ENCODE measurements around the gene SLC24A3. TPM values are rescaled to one million over a fixed set of nuclear protein-coding genes. Genes with fewer than 3 reads are reported as not detected.

SLC24A3 gene
- total RNA-seq, 4 donors from 2014 or later = 4.2 to 6.4 (median 5.6) TPM

- no peak overlapping the region for H3K27ac ChIP-seq
- H3K36me3 ChIP-seq = no peaks in the 10 kb centered on the region
- H3K4me3 ChIP-seq = no peak overlapping the region
- TF ChIP-seq POLR2A (IDR thresholded peaks at IDR 0.05) (no peak), POLR2AphosphoS5 (IDR thresholded peaks at IDR 0.05) (no peak), EP300 (IDR thresholded peaks at IDR 0.05) (no peak)
- TF ChIP-seq, protein P1, sequence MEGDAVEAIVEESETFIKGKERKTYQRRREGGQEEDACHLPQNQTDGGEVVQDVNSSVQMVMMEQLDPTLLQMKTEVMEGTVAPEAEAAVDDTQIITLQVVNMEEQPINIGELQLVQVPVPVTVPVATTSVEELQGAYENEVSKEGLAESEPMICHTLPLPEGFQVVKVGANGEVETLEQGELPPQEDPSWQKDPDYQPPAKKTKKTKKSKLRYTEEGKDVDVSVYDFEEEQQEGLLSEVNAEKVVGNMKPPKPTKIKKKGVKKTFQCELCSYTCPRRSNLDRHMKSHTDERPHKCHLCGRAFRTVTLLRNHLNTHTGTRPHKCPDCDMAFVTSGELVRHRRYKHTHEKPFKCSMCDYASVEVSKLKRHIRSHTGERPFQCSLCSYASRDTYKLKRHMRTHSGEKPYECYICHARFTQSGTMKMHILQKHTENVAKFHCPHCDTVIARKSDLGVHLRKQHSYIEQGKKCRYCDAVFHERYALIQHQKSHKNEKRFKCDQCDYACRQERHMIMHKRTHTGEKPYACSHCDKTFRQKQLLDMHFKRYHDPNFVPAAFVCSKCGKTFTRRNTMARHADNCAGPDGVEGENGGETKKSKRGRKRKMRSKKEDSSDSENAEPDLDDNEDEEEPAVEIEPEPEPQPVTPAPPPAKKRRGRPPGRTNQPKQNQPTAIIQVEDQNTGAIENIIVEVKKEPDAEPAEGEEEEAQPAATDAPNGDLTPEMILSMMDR (IDR thresholded peaks at IDR 0.05) = no peak
- H3K9me3 ChIP-seq = no peaks in the 10 kb centered on the region
- no peak for DNase-seq (ENCODE audit: low spot score in 2 of 2)
- no peaks in the 10 kb centered on the region for H3K27me3 ChIP-seq
- WGBS = 88% methylated on average over 5 of the region's 5 CpGs
- no peaks in the 10 kb centered on the region for H3K4me1 ChIP-seq
Measured at GRCh38 chr20:19349879-19350278, 137.4 kb downstream of the SLC24A3 start.

DNA sequence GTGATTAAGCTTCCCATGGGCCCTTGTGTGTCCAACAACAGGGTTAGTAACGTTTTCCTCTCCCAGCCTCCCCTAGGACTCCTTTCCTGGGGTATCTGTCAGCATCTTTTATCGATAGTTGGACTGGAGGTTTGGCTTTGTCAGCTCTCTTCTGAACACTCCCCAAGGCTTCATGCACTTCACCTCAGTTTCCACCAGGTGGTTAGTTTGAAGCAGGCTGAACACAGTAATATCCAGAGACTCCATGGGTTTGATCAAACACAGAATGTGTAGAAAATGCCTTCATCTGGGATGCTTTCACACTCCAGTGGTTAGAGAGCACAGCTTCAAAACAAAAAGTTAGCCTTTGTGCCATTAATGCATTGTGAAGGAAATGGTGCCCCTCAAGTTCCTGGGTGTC is 139.1 kb downstream of the SLC24A3 start:
- Histone ChIP-seq H3K4me1 (no peaks in the 10 kb centered on the region), H3K27ac (no peak overlapping the region), H3K27me3 (no peaks in the 10 kb centered on the region), H3K9me3 (no peaks in the 10 kb centered on the region), H3K4me3 (no peak overlapping the region), H3K36me3 (no peaks in the 10 kb centered on the region)
- WGBS = 38% methylated on average over 2 of the region's 2 CpGs
- DNase-seq (ENCODE audit: low spot score in 2 of 2) = no peak
- TF ChIP-seq EP300 (IDR thresholded peaks at IDR 0.05) (no peak), POLR2AphosphoS5 (IDR thresholded peaks at IDR 0.05) (no peak), POLR2A (IDR thresholded peaks at IDR 0.05) (no peak)
- TF ChIP-seq, protein P1 (IDR thresholded peaks at IDR 0.05) = no peak

DNA sequence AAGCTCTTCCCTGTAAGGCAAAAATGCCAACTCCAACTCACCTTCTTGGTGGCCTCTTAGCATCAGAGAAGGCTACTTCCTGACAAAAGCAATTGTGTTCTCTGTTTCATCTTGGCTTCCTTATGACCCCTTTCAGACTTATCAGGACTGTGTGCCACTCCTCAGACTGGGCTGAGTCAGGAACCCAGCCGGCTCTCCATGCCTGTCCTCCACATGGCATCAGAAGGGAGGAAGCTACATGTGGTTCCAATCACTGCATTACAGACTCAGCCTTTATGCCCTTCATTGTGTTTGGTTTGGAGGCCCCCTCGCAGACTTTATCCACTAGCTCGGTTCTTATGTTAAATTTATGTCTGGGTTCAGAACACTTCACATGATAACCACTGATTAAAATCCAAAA is 142.5 kb downstream of the SLC24A3 start:
- no peak for DNase-seq (ENCODE audit: low spot score in 2 of 2)
- Histone ChIP-seq H3K4me3 (no peak overlapping the region), H3K4me1 (no peaks in the 10 kb centered on the region), H3K27me3 (no peaks in the 10 kb centered on the region), H3K9me3 (no peaks in the 10 kb centered on the region), H3K27ac (no peak overlapping the region), H3K36me3 (no peaks in the 10 kb centered on the region)
- TF ChIP-seq POLR2AphosphoS5 (IDR thresholded peaks at IDR 0.05) = no peak
- TF ChIP-seq, protein P1 (IDR thresholded peaks at IDR 0.05) = no peak
- no peak for TF ChIP-seq POLR2A (IDR thresholded peaks at IDR 0.05)
- TF ChIP-seq EP300 (IDR thresholded peaks at IDR 0.05) = no peak
- 60% methylated on average over 3 of the region's 3 CpGs for WGBS

DNA sequence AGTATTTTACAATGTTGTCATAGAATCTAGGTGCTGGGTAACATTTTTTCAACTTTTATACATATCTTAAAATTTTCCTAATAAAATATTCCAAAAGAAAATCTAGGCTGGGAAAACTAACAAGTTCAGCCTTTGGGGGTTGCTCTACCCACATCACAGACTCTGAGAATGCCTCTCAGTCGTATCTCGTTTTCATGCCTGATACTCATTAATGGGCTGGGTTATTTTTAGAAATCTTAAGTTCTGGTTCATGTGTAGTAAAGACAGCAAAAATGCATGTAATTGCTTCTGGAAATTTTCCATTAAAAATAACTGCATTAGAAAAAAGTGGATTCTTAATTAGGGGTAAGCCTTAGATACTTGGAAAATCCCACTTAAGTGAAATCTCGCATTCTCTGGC is 149.3 kb downstream of the SLC24A3 start:
- Histone ChIP-seq H3K27me3 (no peaks in the 10 kb centered on the region), H3K27ac (no peak overlapping the region), H3K36me3 (no peaks in the 10 kb centered on the region), H3K4me1 (no peaks in the 10 kb centered on the region), H3K9me3 (no peaks in the 10 kb centered on the region), H3K4me3 (no peak overlapping the region)
- TF ChIP-seq EP300 (IDR thresholded peaks at IDR 0.05) (no peak), POLR2AphosphoS5 (IDR thresholded peaks at IDR 0.05) (no peak), POLR2A (IDR thresholded peaks at IDR 0.05) (no peak)
- TF ChIP-seq, protein P1 (IDR thresholded peaks at IDR 0.05) = no peak
- DNase-seq (ENCODE audit: low spot score in 2 of 2) = no peak
- WGBS = 46% methylated on average over 3 of the region's 3 CpGs

GRCh38 chr20:19363476-19363875 is 151.0 kb downstream of the SLC24A3 start:
- Histone ChIP-seq H3K4me1 (no peaks in the 10 kb centered on the region), H3K27ac (no peak overlapping the region), H3K36me3 (no peaks in the 10 kb centered on the region), H3K9me3 (no peaks in the 10 kb centered on the region), H3K27me3 (no peaks in the 10 kb centered on the region), H3K4me3 (no peak overlapping the region)
- DNase-seq (ENCODE audit: low spot score in 2 of 2) = no peak
- WGBS = 80% methylated on average over 4 of the region's 4 CpGs
- TF ChIP-seq POLR2AphosphoS5 (IDR thresholded peaks at IDR 0.05) (no peak), POLR2A (IDR thresholded peaks at IDR 0.05) (no peak), EP300 (IDR thresholded peaks at IDR 0.05) (no peak)
- TF ChIP-seq, protein P1 (IDR thresholded peaks at IDR 0.05) = no peak

All from suprapubic skin (tissue), 4 donors.